ENCODE data around the gene CCNL2.

DNA sequence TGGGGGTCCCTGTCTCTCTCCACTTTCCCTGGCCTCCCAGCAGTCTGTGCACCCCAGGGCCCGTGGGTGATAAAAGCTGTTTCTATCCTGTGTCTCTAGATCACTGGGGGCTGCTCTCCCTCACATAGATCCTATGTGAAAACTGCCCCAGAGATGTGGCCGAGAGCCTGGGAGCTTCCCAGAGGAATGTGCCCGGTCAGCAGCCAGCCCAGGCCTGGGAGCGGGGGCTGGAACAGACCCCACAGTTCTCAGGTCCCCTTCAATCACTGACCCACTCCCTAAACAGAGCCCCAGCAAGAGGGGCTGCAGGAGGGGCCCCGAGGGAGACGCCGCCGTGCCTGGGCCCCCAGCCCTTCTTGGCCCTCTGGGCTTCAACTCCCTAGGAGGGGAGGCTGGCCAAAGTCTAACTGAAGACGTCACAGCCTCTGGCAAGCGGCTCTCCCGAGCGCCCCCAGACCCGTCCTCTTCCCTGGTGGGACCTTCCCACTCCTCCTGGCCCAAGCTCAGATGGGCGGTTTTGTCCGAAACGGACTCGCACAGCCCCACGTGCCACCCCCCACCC lies 41.2 kb downstream of the CCNL2 start:
- TF ChIP-seq ZNF274 (IDR thresholded peaks at IDR 0.05; ENCODE audit: low read depth, low read length) (no peak), YY1 (IDR thresholded peaks at IDR 0.05; ENCODE audit: insufficient read depth, insufficient read length) (no peak)
